H1 (cell line): ENCODE measurements around the gene SLC22A23. TPM values are rescaled to one million over a fixed set of nuclear protein-coding genes. Genes with fewer than 3 reads are reported as not detected.

Experiments used
- CTCF ChIA-PET: fragments of 300-600 bp; sonication (Branson Sonifier 250); formaldehyde crosslinking; loops from one replicate; lab custom pipeline; 2021; ENCODE audit not compliant: partially characterized antibody; lab: Charles Lee
- POLR2A ChIA-PET: fragments of 300-600 bp; sonication (Branson Sonifier 250); formaldehyde crosslinking; loops from one replicate; lab custom pipeline; 2021; ENCODE audit warnings: inconsistent platforms; ENCODE audit not compliant: partially characterized antibody; lab: Charles Lee
- DNase-seq, 2 experiments: peaks; one replicate each; pipeline versions ENCODE4 v3.0.0 to v3.0.0-alpha.2; 2010 to 2022; ENCODE audit warnings: low spot score in 2 of 2, low read depth in 1 of 2, mixed read lengths in 1 of 2
- FAIRE-seq: peaks from 2 replicates; lab custom pipeline; 2011; peaks lifted over from hg19 to GRCh38; lab: Jason Lieb, UNC
- H2AFZ ChIP-seq: 2 replicates; pipeline ENCODE4 v1.8.1; 2012; ENCODE audit warnings: low read length, inconsistent platforms
- H2AK5ac ChIP-seq: 2 replicates; pipeline ENCODE4 v1.6.1; 2013; ENCODE audit warnings: low read depth, low read length
- H2BK120ac ChIP-seq: replicated peaks from 2 replicates; pipeline ENCODE3; 2013; ENCODE audit warnings: low read depth, low read length, inconsistent platforms
- H2BK12ac ChIP-seq: 2 replicates; pipeline ENCODE4 v1.6.1; 2013; ENCODE audit warnings: low read depth, low read length
- H2BK15ac ChIP-seq: 2 replicates; pipeline ENCODE4 v1.6.1; 2013; ENCODE audit warnings: low read length
- H2BK20ac ChIP-seq: 2 replicates; pipeline ENCODE4 v1.6.1; 2013; ENCODE audit warnings: low read length
- H2BK5ac ChIP-seq: 2 replicates; pipeline ENCODE4 v1.6.1; 2013; ENCODE audit warnings: low read depth, low read length
- H3K14ac ChIP-seq: 2 replicates; pipeline ENCODE4 v1.6.1; 2013; ENCODE audit warnings: inconsistent platforms; ENCODE audit not compliant: insufficient read length
- H3K18ac ChIP-seq: 2 replicates; pipeline ENCODE4 v1.6.1; 2013; ENCODE audit warnings: low read length; ENCODE audit errors: extremely low read depth
- H3K23ac ChIP-seq: 2 replicates; pipeline ENCODE4 v1.6.1; 2013; ENCODE audit warnings: inconsistent platforms; ENCODE audit not compliant: insufficient read length
- H3K23me2 ChIP-seq: 2 replicates; pipeline ENCODE4 v1.6.1; 2013; ENCODE audit warnings: low read depth, low read length
- H3K27ac ChIP-seq: 2 replicates; pipeline ENCODE4 v1.6.1; 2011; ENCODE audit warnings: low read depth, low read length, inconsistent platforms
- H3K27me3 ChIP-seq, 4 experiments: replicated peaks in 1 of 4; 1 replicate in 1 of 4; 2 replicates in 3 of 4; pipeline versions ENCODE4 v1.6.1 to v1.8.1; 2011 to 2013; ENCODE audit warnings: low read length in 3 of 4, mild to moderate bottlenecking in 3 of 4, inconsistent platforms in 2 of 4, mixed read lengths in 2 of 4, moderate library complexity in 1 of 4; ENCODE audit not compliant: control insufficient read depth in 3 of 4, insufficient read depth in 3 of 4; ENCODE audit errors: extremely low read depth in 1 of 4
- H3K36me3 ChIP-seq, 4 experiments: 2 replicates each; pipeline versions ENCODE4 v1.6.1 to v1.8.1; 2011 to 2013; ENCODE audit warnings: mild to moderate bottlenecking in 4 of 4, low read length in 3 of 4, moderate library complexity in 2 of 4, control low read depth in 1 of 4, inconsistent platforms in 1 of 4; ENCODE audit not compliant: insufficient read depth in 4 of 4, control insufficient read depth in 2 of 4
- H3K4ac ChIP-seq: replicated peaks from 2 replicates; pipeline ENCODE3; 2013; ENCODE audit warnings: low read length, low read depth, mixed read lengths, inconsistent platforms; ENCODE audit not compliant: insufficient read length
- H3K4me1 ChIP-seq, 4 experiments: replicated peaks in 1 of 4; 1 replicate in 1 of 4; 2 replicates in 3 of 4; pipeline versions ENCODE4 v1.6.1 to v1.8.1; 2011 to 2013; ENCODE audit warnings: low read length in 3 of 4, inconsistent platforms in 2 of 4, mixed read lengths in 1 of 4; ENCODE audit not compliant: insufficient read depth in 4 of 4, control insufficient read depth in 3 of 4
- H3K4me2 ChIP-seq, 2 experiments: 2 replicates each; pipeline versions ENCODE4 v1.6.1 to v1.8.1; 2011 to 2013; ENCODE audit warnings: low read depth in 2 of 2, low read length in 2 of 2, control low read depth in 1 of 2, inconsistent platforms in 1 of 2, mild to moderate bottlenecking in 1 of 2; ENCODE audit not compliant: insufficient read depth in 1 of 2
- H3K4me3 ChIP-seq, 4 experiments: fragments of 200-600, 300-600 bp in 1 of 4; sonication (generic), shearing (Covaris generic), sonication (Bioruptor Twin) in 1 of 4; 2 replicates each; pipeline versions ENCODE4 v1.5.1 to v1.8.1; 2011 to 2016; ENCODE audit warnings: low read length in 4 of 4, low read depth in 3 of 4, control low read depth in 2 of 4, inconsistent platforms in 2 of 4, mild to moderate bottlenecking in 2 of 4, mixed read lengths in 1 of 4, moderate library complexity in 1 of 4; ENCODE audit not compliant: insufficient read depth in 2 of 4; ENCODE audit errors: extremely low read depth in 1 of 4
- H3K56ac ChIP-seq: replicated peaks from 2 replicates; pipeline ENCODE3; 2013; ENCODE audit warnings: low read depth, mild to moderate bottlenecking, mixed read lengths, low read length, inconsistent platforms; ENCODE audit not compliant: insufficient read length
- H3K79me1 ChIP-seq: 2 replicates; pipeline ENCODE4 v1.6.1; 2013; ENCODE audit warnings: low read depth, low read length, control low read depth
- H3K79me2 ChIP-seq, 2 experiments: 2 replicates each; pipeline versions ENCODE4 v1.6.1 to v1.8.1; 2012 to 2013; ENCODE audit warnings: low read length in 2 of 2, mild to moderate bottlenecking in 2 of 2, inconsistent platforms in 1 of 2; ENCODE audit not compliant: insufficient read depth in 2 of 2, control insufficient read depth in 1 of 2
- H3K9ac ChIP-seq, 4 experiments: replicated peaks in 1 of 4; 1 replicate in 1 of 4; 2 replicates in 3 of 4; pipeline versions ENCODE4 v1.6.1 to v1.8.1; 2011 to 2013; ENCODE audit warnings: low read depth in 3 of 4, low read length in 3 of 4, control low read depth in 2 of 4, mild to moderate bottlenecking in 2 of 4, moderate library complexity in 2 of 4, inconsistent platforms in 1 of 4; ENCODE audit errors: extremely low read depth in 1 of 4
- H3K9me3 ChIP-seq, 2 experiments: 2 replicates each; pipeline versions ENCODE4 v1.6.1 to v1.8.1; 2012 to 2013; ENCODE audit warnings: mild to moderate bottlenecking in 2 of 2, moderate library complexity in 2 of 2, control low read depth in 1 of 2, inconsistent platforms in 1 of 2, low read depth in 1 of 2, low read length in 1 of 2, mixed read lengths in 1 of 2; ENCODE audit not compliant: insufficient read depth in 2 of 2
- H4K20me1 ChIP-seq, 2 experiments: replicated peaks in 1 of 2; 2 replicates each; pipeline versions ENCODE3 to v1.8.1; 2011 to 2013; ENCODE audit warnings: inconsistent platforms in 2 of 2, low read length in 2 of 2, mild to moderate bottlenecking in 1 of 2; ENCODE audit not compliant: insufficient read depth in 2 of 2, control insufficient read depth in 1 of 2
- H4K5ac ChIP-seq: 2 replicates; pipeline ENCODE4 v1.6.1; 2013; ENCODE audit warnings: low read length, low read depth, mixed read lengths, inconsistent platforms; ENCODE audit not compliant: insufficient read length
- H4K8ac ChIP-seq: 2 replicates; pipeline ENCODE4 v1.8.0; 2013; ENCODE audit warnings: mild to moderate bottlenecking, moderate library complexity, low read length, inconsistent platforms; ENCODE audit not compliant: insufficient read depth; ENCODE audit errors: extremely low read depth
- H4K91ac ChIP-seq: replicated peaks from 2 replicates; pipeline ENCODE3; 2013; ENCODE audit warnings: low read length, mixed read lengths, inconsistent platforms; ENCODE audit not compliant: insufficient read length
- ATF3 ChIP-seq: IDR thresholded peaks from 2 replicates; pipeline ENCODE4 v1.6.1; 2011; ENCODE audit warnings: low read depth, mild to moderate bottlenecking, low read length; ENCODE audit not compliant: insufficient read depth
- POLR2A ChIP-seq, 2 experiments: IDR thresholded peaks; 1 replicate in 1 of 2; 2 replicates in 1 of 2; pipeline ENCODE4 v1.6.1; 2011; ENCODE audit warnings: low read depth in 2 of 2, low read length in 2 of 2, mild to moderate bottlenecking in 2 of 2; ENCODE audit errors: control extremely low read depth in 1 of 2
- ZNF274 ChIP-seq: IDR thresholded peaks from 2 replicates; pipeline ENCODE4 v1.7.0; 2012; ENCODE audit warnings: low read length, borderline replicate concordance; ENCODE audit errors: extremely low read depth
- WGBS, 2 experiments: shearing (Covaris generic) in 1 of 2; methylation state at CpG; one replicate each; pipeline versions ENCODE4 v1.1.6 to v1.1.7; 2013 to 2015; ENCODE audit warnings: low lambda C conversion rate in 2 of 2, mixed read lengths in 2 of 2, inconsistent platforms in 1 of 2, low coverage in 1 of 2, missing lambda C conversion rate in 1 of 2; ENCODE audit not compliant: insufficient replicate concordance in 2 of 2, insufficient coverage in 1 of 2, insufficient read length in 1 of 2; ENCODE audit errors: extremely low coverage in 1 of 2, missing lambda C conversion rate in 1 of 2; 5-methylcytosine and 5-hydroxymethylcytosine counted together
- polyA plus RNA-seq, 7 experiments: library from polyadenylated mRNA; depleted of rRNA in 3 of 7; stranded (reverse) in 5 of 7; unstranded in 2 of 7; fragments of >200 nt in 5 of 7; fragments of 200-250 nt in 2 of 7; gene quantifications; 1 replicate in 5 of 7; 2 replicates in 1 of 7; 4 replicates in 1 of 7; pipeline versions ENCODE4 v1.2.1 to v1.2.3, GENCODE V29; 2011 to 2013; ENCODE audit warnings: missing spikeins in 2 of 7, mixed read lengths in 2 of 7
- total RNA-seq: library from RNA; stranded (reverse); fragmentation: NEBNext Ultra II Directional; extraction: Animal tissue kit (Norgen Biotek cat#: 25700); gene quantifications from 2 replicates; pipeline ENCODE4 v1.2.1, GENCODE V29; 2021

Gene SLC22A23
- total and polyA plus RNA-seq, 2 of the 8 experiments (the other 6 are each of a cell fraction or from before 2014, with no cell fraction given), result 9.9 to 38.4 TPM

GRCh38 chr6:3285732-3286131 lies 171.1 kb downstream of the SLC22A23 start:
- no peak overlapping the region for H3K56ac ChIP-seq
- no peak overlapping the region for H4K5ac ChIP-seq
- H2BK15ac ChIP-seq, result no peak overlapping the region
- H3K79me1 ChIP-seq, result no peaks in the 10 kb centered on the region
- H3K9ac ChIP-seq, result no peak overlapping the region
- peak overlapping the region; percentile 24; the same call in 1 of the 2 replicates for H2BK5ac ChIP-seq
- no peak overlapping the region for H4K91ac ChIP-seq
- no peak for FAIRE-seq
- no peak overlapping the region for H2AK5ac ChIP-seq
- H2AFZ ChIP-seq, result no peak overlapping the region
- no peak for TF ChIP-seq POLR2A (IDR thresholded peaks at IDR 0.05; ENCODE audit: control extremely low read depth in 1 of 2, low read depth in 2 of 2, low read length in 2 of 2)
- TF ChIP-seq ATF3, result no peak
- TF ChIP-seq ZNF274, result no peak
- POLR2A ChIA-PET, result interaction anchor here (0.6 kb wide), 1 partner anchor 610 kb away, joined by 3 read pairs; no protein-coding TSS in a partner anchor
- peaks cover 0 to 8% (median 2%) of the 10 kb centered on the region in 4 experiments; a peak in 2 of 8 replicates for H3K36me3 ChIP-seq
- H4K20me1 ChIP-seq, result no peaks in the 10 kb centered on the region
- peak overlapping the region; percentile 36 for H4K8ac ChIP-seq
- H3K4me3 ChIP-seq, result no peak overlapping the region
- H3K4me1 ChIP-seq, result peaks cover 11 to 15% (median 15%) of the 10 kb centered on the region in 4 experiments
- H3K23ac ChIP-seq, result no peak overlapping the region
- H3K27ac ChIP-seq, result no peak overlapping the region
- H2BK120ac ChIP-seq, result no peak overlapping the region
- no peak overlapping the region for H2BK20ac ChIP-seq
- H3K27me3 ChIP-seq, result no peaks in the 10 kb centered on the region
- H3K18ac ChIP-seq, result no peak overlapping the region
- no peak overlapping the region for H3K14ac ChIP-seq
- WGBS, 2 experiments, result 83% methylated on average over 14 of the region's 14 CpGs; no CpG with 5 or more reads in 1 of the 2 experiments
- CTCF ChIA-PET, result interaction anchor here (0.7 to 5.1 kb wide), 10 partner anchors 11 to 124 kb away, joined by 3 to 35 read pairs (median 4); no protein-coding TSS in a partner anchor
- H3K4ac ChIP-seq, result no peak overlapping the region
- H2BK12ac ChIP-seq, result no peak overlapping the region
- no peak for DNase-seq
- H3K9me3 ChIP-seq, result no peaks in the 10 kb centered on the region
- no peaks in the 10 kb centered on the region for H3K23me2 ChIP-seq
- no peak overlapping the region for H3K4me2 ChIP-seq
- H3K79me2 ChIP-seq, result no peaks in the 10 kb centered on the region
